Stimulated activated CD8-positive, alpha-beta memory T cell treated with anti-CD3 and anti-CD28 coated beads, Interleukin-15, amount 100 ng/mL, for 4 hours (primary cell): ENCODE results near the gene KCTD18.
A peak's percentile ranks its signal among the peaks of the same experiment; 100 is the strongest.

ENCODE experiments used
- DNase-seq, 2 donors: peaks; one replicate each; pipeline ENCODE4 v3.0.0-alpha.2; 2020; ENCODE audit warnings: low read depth in 2 of 2

KCTD18 gene

DNA sequence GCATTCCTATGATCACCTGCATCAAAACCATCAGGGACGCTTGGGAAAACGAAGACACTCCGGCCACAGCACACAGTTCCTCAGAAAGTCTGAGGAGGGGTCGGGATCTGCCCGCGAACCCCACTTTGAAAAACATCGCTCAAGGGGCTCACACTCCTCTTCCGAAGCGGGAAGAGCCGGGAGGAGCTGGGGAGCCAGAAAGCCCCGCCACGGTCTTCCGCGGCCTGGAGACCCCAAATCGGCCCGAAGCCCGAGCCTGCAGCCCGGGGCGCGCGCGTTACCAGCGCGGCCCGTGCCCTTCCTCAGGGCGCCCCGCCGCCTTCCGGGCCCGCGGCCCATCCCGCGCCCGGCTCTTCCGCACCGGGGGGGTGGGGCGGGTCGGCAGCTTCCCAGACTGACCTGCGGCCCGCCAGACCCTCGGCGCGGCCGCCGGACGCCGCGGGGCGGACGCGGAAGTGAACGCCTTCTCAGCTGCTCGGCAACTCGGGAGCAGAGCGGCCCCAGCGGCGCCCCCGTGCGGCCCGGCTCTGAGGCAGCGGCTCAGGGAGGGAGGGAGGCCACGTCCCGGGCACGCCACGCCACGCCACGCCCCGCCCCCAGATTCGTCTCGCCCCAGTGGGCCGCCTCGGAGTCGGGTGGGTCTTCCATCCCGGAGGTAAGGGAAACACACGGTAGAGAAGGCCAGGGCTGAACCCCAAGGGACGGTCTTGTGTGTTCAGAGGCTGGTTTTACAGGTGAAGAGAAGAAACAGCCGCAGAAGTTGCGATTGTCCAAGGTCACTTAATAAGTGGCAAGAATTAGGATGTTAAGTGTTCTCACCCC is at the start of gene KCTD18:
TSS of gene KCTD18 (minus strand) at position 457 of the 822 bp plus-strand sequence. CDS start 3,052 bp downstream, outside the sequence.
- DNase-seq = peak; percentile 81 to 85

- DNase-seq = no peak
Observed at GRCh38 chr2:200540793-200541192, 30.9 kb upstream of the KCTD18 start.

DNA sequence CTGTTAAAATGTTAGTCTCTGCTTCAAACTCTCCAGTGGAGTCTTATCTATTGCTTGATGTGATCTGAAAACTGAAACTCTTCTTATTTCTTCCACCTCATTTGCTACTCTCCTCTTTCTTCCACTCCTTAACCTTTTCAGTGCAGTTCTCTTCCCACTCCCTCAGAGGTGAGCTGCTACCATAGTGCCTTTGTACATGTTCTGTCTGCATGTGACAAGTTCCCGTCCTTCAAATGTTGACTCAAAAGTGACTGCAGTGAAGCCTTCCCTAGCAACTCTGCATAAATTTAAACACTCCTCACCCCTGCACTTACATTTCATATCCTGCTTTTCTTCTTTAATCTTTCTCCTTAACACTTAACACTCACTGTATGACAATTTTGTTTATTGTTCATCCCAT is 28.3 kb upstream of the KCTD18 start:
- DNase-seq = no peak

- no peak for DNase-seq
Observed at GRCh38 chr2:200534572-200534971, 24.7 kb upstream of the KCTD18 start.

- no peak for DNase-seq
Observed at GRCh38 chr2:200533754-200534153, 23.9 kb upstream of the KCTD18 start.

DNA sequence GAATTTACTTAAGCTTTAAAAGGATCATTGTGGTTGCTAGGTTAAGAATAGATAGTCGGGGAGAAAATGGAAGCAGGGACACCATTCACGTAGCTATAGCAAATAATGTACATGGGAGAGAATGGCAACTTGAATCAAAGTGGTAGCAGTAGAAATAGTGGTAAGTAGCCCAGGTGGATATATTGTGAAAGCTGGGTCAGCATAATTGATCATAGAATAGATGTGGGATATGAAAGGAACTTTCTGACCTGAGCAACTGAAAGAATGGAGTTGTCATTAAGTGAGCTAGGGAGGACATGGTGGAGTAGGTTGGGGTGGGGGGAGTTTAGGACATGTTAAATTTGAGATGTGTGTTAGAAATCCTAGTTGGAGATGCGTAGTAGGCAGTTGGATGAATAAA is 18.4 kb upstream of the KCTD18 start:
- no peak for DNase-seq

DNA sequence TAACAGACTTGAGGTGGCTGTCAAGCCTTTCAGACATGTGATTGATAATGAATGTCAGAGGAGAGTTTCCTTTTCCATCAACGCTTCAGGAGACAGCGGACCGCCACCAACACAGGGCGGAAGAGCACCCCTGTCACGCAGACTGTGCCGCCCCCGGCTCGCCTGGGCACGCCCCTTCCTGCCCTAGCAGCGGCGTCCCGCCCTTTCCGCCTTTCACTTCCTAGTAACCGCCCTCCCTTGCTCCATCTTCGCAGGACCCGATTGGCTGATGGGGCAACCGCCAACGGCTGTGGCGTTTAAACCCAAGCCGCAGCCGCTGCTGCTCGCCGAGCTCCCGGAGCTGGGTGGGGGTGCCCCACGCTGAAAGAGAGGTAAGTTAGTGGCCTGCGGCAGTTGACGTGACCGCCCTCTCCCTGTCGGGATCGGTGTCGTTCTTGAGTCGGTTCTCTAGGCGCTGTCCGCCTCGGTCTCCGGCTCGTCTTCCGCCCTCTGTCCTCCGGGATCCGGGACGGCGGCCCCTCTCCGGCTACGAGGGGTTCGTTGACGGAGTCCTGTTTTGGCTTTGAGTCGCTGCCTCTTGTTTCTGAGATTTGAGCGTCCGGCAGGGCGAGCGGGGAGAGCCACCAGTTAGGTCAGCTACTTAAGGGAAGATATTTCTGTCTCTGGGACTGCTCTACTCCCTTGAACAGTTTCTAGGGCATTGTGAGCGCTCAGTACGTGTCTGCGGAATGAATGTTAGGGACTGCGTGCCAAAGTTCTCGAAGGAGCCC is 16.2 kb upstream of the KCTD18 start, which contains the start of gene SGO2:
TSS of gene SGO2 (plus strand) at position 326 of the 770 bp plus-strand sequence. CDS start 6,769 bp downstream, outside the sequence.
- peak; percentile 91 to 92 for DNase-seq

- DNase-seq = no peak
Observed at GRCh38 chr2:200525551-200525881, 15.6 kb upstream of the KCTD18 start.

- DNase-seq = no peak
Observed at GRCh38 chr2:200525066-200525465, 15.2 kb upstream of the KCTD18 start.

GRCh38 chr2:200523604-200524003 is 13.7 kb upstream of the KCTD18 start:
- no peak for DNase-seq

- no peak for DNase-seq
Observed at GRCh38 chr2:200523158-200523557, 13.3 kb upstream of the KCTD18 start.

GRCh38 chr2:200515155-200515554 is 5.3 kb upstream of the KCTD18 start:
- DNase-seq = no peak

DNA sequence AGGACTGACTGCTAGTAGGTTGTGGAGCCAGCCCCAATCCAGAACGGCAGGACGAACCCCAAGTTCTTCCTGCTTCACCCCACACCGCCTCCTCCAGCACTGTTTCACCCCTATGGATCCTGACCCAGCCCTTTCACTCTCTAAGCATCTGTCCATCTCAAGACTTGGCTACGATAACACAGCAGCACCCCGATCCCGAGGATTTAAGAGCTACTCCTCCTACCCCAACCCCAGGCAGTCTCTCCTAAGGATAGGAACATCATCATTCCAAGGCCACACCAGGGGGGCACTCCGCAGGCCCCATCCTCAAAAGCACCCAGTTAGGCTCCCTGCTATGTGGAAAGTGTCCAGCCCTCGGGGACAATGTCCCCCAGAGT is 645 bp downstream of the KCTD18 start:
- DNase-seq = no peak

DNA sequence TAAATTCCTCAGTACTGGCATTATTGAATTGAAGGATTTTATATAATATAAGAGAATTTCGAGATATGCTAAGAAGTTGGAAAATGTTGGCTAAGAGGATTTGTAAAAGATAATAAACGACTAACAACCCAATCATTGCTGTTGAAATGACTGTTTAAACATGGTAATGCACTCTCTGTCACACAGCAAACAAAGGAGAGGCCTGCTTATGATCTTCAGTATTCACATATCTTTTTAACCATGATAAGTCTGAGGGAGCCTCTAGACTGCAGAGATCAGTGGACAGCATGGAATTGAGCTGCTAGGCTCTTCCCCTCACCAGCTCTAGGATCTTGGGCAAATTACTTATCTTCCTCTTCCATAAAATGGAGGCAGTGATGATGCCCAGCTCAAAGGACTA is 2.7 kb downstream of the KCTD18 start:
- DNase-seq = no peak

- DNase-seq = no peak
Observed at GRCh38 chr2:200506679-200507078, 3.2 kb downstream of the KCTD18 start.

GRCh38 chr2:200502196-200502595 is 7.7 kb downstream of the KCTD18 start:
- no peak for DNase-seq

DNA sequence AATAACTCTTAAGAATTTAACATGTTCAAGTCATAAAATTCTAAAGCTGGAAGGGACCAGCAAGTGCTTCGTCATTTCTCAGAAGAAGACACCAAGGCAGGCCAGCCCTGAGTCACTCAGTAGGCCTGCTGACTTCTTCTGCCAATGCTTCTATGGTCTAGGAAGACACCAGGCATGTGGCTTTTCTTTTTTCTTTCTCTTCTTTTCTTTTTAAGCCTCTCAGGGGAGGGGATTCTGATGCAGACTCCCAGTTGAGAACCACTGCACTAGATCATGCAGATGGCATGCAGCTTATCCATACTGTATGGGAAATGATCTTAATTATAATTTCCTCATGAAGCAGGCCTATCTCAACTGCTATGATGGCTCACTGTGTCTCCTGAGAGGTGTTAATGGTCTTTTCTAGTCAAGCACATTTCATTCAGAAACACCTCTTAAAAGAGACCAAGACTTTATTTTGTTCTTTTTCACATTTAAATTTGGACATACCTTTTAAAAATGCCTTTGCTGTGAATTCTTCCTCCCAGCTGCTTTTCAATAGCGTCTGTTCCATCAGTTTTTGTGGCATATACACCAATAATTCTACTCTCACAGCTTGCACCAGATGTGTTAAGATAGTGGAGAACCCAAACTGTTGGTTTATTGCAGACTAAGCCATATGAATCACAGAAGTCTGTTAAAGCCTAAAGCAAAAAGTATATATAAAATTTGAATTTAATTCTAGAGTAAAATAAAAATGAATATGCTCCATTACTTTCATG is 11.3 kb downstream of the KCTD18 start:
- no peak for DNase-seq

GRCh38 chr2:200496696-200497095 is 13.2 kb downstream of the KCTD18 start:
- DNase-seq = no peak

DNA sequence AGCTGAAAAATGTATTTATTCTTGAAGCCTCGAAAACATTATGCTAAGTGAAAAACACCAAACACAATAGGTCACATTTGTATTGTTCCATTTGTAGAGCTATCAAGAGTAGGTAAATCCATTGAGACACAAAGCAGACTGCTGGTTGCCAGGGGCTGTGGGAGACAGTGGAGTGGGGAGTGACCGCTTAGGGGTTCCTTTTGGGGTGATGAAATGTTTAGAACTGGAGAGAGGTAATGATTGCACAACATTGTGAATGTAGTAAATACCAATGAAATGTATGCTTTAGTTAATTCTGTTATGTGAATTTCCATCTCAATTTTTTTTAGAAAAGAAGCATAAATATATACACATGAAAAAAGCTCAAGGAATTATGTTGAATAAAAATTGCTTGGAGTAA is 15.8 kb downstream of the KCTD18 start:
- DNase-seq = no peak

DNA sequence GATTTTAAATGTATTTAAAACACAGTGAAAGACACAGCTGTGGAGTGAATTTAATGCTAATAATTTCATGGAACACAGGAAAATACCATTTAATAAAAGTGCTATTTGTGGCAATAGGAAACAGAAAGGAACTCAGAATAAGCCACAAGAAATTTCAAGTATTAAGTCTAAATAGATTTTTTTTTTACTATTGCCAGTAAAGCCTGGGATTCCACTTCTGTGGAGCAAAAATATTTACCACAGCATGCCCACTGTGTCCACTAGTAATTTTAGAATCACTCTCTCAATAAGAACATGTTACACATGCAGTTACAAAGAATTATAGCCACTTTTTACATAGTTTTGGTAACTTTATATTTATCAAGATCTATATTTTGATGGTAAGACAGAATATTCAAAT is 17.2 kb downstream of the KCTD18 start:
- DNase-seq = no peak

DNA sequence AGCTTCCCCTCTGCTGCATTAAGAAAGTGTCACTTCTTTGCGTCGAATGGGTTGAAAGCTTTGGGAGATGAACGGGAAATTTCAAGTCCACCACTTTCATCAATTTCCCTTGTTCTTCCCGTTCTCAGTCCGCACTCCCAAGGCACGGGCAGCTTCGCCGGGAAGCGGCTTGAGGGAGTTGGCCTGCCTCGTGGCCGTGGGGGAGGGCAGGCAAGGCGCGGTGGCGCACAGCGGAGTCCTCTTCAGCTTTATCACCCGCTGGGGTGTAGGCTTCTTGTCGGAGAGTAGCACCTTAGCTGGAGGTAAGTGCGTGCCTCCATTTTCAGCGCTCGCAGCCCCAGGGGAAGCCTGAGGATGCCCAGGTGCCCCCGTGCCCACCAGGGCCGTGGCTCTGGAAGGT is 19.9 kb downstream of the KCTD18 start:
- DNase-seq = no peak

GRCh38 chr2:200488169-200488568 is 21.7 kb downstream of the KCTD18 start:
- no peak for DNase-seq
